HG02798 (cell line): ENCODE data around the gene CLMN.
A peak's percentile ranks its signal among the peaks of the same experiment; 100 is the strongest.

Experiments used
- ATAC-seq: cut with Tn5 transposase; IDR thresholded peaks from one replicate; pipeline ENCODE4 v1.9.1; 2021; ENCODE audit warnings: mild to moderate bottlenecking; ENCODE audit not compliant: unreplicated experiment, poor library complexity

CLMN gene

GRCh38 chr14:95319312-95320077 lies at the start of gene CLMN:
CLMN (minus strand) TSS chr14:95319908; CDS start chr14:95319792, 116 bp downstream.
- peak; percentile 39 for ATAC-seq

DNA sequence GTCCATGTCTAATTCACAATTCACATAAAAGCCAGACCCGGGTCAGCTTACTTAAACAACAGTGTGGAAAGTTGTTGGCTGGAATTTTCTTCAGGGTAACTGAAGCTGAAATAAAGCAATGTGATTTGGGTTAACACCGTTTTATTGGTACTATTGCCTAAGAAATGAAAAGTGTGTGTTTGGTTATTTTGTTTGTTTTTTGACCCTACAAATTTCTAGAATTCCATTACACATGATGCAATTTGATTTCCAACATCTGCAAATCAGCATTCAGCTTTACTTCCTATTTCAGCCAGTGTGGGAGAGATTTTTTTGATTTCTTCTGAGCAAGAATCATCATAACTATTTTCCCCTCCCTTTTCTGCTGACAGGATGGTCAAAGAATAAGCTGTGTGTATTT lies 45.7 kb upstream of the CLMN start:
- ATAC-seq: no peak

GRCh38 chr14:95364481-95365209 lies 44.9 kb upstream of the CLMN start:
- ATAC-seq: no peak

DNA sequence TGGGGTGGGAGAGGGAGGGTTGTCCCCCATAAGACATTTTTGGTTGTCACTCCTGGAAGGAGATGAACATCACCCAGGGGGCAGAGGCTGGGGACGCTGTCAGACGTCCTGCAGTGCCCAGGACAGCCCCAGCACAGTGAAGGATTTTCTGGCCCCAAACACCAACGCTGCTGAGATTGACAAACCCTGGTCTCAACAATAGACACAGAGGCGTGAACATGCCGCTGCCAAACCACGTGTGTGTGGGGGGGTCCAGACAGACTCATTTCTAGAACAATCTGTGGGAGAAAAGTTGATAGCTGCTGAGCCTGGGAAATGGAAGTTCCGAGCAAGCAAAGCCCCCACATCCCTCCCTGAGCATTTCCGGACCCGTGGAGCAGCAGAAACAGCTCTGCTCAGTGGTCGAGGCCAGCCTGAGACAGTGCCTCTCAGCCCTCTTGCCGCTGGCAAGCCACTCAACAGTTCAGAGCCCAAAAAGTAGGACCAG lies 43.8 kb upstream of the CLMN start:
- no peak for ATAC-seq

DNA sequence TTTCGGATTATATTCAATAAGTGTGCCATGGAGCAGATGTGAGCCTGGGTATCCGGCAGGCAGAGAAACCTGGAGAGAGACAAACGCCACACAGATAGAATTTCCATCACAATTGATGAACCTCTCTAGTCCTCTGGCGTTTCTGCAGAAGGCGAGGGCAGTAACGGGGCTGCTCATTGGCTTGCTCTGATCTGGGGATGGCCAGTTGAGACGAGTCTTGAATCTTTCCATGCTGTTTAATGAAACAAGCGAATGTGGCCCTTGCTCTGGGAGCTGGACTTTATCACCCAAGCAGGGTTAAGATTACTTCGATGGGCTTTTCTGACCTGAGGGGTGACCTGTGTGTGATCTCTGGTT lies 42.4 kb upstream of the CLMN start:
- no peak for ATAC-seq

DNA sequence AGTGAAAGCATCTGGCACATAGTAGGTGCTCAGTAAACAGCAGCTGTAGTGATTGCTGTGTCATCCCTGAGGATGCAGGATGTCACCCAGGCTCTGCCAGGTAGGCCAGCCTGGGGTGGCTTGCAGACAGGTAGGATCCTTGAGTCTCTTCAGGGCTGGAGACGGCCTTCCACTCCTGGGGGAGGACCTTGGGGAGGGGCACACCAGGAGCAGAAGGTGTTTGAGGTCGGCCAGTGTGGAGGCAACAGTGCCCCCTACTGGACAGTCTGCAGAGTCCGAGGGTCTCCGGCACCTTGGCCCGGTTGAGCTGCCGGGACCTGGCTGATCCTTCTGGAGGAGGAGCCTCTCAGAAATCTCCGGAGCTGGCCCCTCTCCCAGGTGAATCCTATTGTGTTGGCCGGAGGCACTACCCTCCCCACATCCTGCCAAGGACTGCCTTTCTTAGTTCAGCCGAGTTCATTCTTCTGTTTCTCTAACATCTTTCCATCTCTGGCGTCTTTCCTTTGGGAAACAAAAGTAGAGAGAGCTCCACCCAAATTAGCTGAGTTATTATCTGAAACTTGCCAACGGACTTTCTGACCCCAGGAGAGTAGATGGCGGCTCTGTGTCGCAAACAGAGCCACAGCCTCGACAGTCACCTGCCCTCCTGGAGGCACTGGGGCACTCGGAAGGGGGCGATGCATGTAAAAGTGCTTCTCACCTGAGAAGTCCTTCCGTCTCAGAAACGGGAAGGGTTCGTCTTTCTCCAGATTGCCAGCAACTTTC lies 41.8 kb upstream of the CLMN start:
- ATAC-seq: peak; percentile 61

DNA sequence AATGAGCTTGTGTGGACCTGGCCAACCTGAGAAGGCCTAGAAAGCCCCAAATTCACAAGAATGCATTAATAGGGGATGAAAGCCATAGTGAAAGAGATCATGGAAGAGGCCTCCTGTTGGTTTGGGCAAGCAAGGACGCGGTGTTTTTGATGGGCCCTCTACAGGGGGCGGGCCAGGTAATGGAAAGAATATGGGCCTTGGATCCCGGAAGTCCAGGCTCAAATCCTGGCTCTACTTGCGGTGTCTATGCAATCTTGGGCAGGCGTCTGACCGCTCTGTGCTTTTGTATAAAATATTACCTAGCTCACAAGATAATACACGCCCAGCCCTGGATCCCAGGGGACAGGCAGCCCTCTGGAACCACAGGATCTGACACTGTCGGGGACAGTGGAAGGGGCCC lies 41.1 kb upstream of the CLMN start:
- ATAC-seq: no peak

GRCh38 chr14:95359994-95360826 lies 40.5 kb upstream of the CLMN start:
- ATAC-seq: no peak

DNA sequence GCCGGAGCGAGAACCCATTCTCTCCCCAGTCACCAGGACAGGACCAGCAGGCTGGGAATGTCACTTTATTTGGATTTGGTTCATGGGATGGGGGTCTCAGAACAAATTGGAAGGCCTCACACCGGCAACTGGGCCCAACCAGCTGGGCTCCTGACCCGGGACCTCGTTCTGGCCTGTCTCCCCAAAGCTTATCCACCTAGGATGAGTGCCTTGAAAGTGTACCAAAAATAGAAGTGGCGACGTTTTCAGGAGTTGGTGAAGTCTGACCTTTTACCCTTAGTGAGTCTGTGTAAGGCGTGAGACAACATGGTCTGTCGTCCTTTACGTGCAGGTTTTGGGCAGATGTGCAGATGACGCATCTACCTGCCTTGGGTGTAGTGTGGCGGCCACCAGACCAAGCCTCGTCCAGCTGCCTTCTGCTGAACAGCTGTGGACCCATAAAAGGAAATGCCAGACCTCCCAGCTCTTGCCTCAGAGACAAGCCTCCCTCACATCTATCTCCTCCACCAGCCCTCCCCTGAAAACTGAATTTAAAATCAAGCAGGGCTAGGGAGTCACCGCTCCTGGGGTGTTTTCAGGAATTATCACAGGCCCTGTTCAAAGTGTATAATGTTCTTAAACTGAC lies 36.6 kb upstream of the CLMN start:
- no peak for ATAC-seq

- no peak for ATAC-seq
Observed at GRCh38 chr14:95355422-95355821, 35.7 kb upstream of the CLMN start.

DNA sequence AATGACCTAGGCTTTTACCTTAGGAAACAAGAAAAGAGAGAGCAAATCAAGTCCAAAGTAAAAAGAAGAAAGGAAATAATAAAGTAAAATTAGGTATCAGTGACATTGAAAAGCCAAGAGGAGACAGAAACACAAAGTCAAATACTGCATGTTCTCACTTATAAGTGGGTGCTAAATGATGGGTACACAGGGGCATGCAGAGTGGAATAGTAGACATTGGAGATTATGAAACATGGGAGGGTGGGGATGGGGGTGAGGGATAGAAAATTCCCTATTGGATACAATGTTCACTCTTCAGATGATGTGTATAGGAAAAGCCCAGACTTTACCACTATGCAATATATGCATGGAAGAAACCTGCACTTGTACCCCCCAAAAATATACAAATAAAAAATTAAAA lies 35.1 kb upstream of the CLMN start:
- ATAC-seq: no peak

DNA sequence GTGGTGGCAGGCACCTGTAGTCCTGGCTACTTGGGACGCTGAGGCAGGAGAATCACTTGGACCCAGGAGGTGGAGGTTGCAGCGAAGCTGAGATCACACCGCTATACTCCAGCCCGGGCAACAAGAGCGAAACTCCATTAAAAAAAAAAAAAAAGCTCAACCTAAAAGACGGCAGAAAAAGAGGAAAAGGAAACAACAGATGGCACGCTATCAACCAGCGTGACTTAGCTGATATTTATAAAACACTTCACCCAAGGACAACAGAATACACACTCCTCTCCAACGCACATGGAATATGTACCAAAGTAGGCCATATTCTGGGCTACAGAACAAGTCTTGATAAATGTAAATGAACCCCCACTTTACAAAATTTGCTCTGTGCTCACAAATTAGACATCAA lies 34.0 kb upstream of the CLMN start:
- ATAC-seq: no peak

GRCh38 chr14:95353007-95353406 lies 33.3 kb upstream of the CLMN start:
- no peak for ATAC-seq

DNA sequence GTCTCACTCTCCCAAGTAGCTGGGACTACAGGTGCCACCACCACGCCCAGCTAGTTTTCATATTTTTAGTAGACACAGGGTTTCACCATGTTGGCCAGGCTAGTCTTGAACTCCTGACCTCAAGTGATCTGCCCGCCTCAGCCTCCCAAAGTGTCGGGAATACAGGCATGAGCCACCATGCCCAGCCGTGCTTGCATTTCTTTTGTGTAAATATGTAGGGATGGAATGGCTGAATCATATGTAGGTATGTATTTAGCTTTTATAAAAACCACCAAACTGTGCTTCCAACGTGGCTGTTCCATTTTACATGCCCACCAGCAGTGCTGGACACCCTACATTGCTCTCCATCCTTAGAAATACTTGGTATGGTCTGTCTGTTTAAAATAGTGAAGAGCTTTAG lies 32.8 kb upstream of the CLMN start:
- ATAC-seq: no peak

DNA sequence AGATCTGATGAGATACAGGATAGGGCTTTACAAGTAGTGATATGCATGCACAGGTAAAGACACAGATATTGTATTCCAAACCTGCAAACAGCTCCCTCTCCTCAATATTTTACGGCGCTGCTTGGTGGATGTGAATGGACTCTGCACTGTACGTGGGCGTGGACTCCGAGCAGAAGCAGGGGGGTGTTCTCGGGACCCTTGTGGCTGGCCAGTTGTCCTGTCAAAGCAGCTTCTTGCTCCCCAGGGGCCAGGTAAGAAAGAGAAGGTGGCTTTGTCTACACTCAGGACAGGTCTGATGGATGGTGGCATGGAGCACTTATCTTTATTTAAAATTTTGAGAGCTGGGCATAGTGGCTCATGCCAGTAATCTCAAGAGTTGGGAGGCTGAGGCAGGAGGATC lies 29.5 kb upstream of the CLMN start:
- ATAC-seq: no peak

DNA sequence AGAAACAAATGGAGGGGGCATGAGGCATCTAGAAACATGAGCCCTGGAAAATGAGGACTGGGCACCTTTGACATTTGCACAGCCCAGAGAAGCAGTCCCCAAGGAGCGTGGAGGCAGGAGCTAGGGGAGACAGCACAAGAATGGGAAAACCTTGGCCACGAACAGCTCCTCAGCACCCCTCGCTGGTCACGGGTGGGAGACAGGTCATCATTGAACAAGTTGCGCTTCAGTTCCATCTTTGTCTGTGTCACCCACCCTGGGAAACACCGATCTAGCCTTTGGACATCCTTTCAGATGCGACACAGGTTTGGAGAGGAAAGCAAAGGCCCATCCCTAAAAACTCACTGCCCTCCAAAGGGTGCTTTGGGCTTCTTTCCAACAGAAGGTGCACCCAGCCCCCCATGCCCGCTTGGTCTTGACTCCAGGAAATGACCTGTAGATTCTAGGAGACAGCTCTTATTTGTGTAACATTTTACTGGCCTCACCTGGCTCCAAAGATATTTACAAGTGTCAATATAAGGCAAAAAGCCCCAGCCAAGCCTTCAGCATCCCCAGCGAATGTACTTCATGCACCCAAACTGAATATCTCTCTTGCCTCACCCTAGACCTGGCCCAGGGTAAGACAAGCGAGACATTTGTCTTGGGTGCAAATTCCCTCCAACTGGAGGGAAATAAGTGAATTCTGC lies 28.8 kb upstream of the CLMN start:
- ATAC-seq: no peak

- ATAC-seq: no peak
Observed at GRCh38 chr14:95346820-95347219, 27.1 kb upstream of the CLMN start.

DNA sequence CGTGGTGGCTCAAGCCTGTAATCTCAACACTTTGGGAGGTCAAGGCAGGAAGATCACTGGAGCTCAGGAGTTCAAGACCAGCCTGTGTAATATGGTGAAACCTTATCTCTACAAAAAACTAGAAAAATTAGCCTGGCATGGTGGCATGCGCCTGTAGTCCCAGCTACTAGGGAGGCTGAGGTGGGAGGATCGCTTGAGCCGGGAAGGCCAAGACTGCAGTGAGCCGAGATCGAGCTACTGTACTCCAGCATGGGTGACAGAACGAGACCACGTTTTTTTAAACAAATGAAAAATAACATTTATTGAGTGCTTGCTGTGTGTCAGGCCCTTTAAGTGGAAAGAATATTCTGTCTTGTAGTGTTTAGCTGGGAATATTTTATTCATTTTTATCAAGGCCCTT lies 26.6 kb upstream of the CLMN start:
- no peak for ATAC-seq

GRCh38 chr14:95345032-95345431 lies 25.3 kb upstream of the CLMN start:
- no peak for ATAC-seq
